HFFc6 (cell line): ENCODE results near the gene EDEM2. TPM values are rescaled to one million over a fixed set of nuclear protein-coding genes. Genes with fewer than 3 reads are reported as not detected.

Experiments
- DNase-seq: peaks from one replicate; pipeline ENCODE4 v3.0.0-alpha.2; 2018
- H3K27ac Mint-ChIP-seq: 2 replicates; pipeline ENCODE4 v1.8.0; 2020; ENCODE audit warnings: mild to moderate bottlenecking, mixed read lengths
- H3K27me3 Mint-ChIP-seq: 2 replicates; pipeline ENCODE4 v1.8.0; 2021; ENCODE audit warnings: mild to moderate bottlenecking, moderate library complexity, mixed read lengths; ENCODE audit not compliant: insufficient read depth
- H3K36me3 Mint-ChIP-seq: 2 replicates; pipeline ENCODE4 v1.8.0; 2021; ENCODE audit warnings: low read depth, mixed read lengths
- H3K4me1 Mint-ChIP-seq: 2 replicates; pipeline ENCODE4 v1.8.0; 2020; ENCODE audit warnings: low read depth, mixed read lengths
- H3K4me3 Mint-ChIP-seq: 2 replicates; pipeline ENCODE4 v1.8.0; 2020; ENCODE audit warnings: mild to moderate bottlenecking, moderate library complexity, mixed read lengths
- H3K9me3 Mint-ChIP-seq: 2 replicates; pipeline ENCODE4 v1.8.0; 2020; ENCODE audit warnings: mild to moderate bottlenecking, mixed read lengths
- CTCF ChIP-seq: fragments of 200-600 bp; sonication (generic); IDR thresholded peaks from 2 replicates; pipeline ENCODE4 v1.5.0; 2021; ENCODE audit warnings: antibody characterized with exemption, mild to moderate bottlenecking
- total RNA-seq, 6 experiments: library from RNA; stranded (reverse); fragmentation: NEBNext Ultra II Directional; extraction: Animal tissue kit (Norgen Biotek cat#: 25700); gene quantifications; 2 replicates in 1 of 6; 3 replicates in 5 of 6; pipeline ENCODE4 v1.2.3, GENCODE V29; 2021

The EDEM2 gene
- total RNA-seq, 6 experiments from 2014 or later: 29.5 to 33.3 (median 32.0) TPM

GRCh38 chr20:35111141-35111888, 35.8 kb downstream of the EDEM2 start:
- peak; percentile 92 for DNase-seq
- Mint-ChIP-seq H3K36me3 (peaks cover 10% of the 10 kb centered on the region), H3K9me3 (no peaks in the 10 kb centered on the region), H3K4me1 (peaks cover 52% of the 10 kb centered on the region), H3K27me3 (peaks cover 2% of the 10 kb centered on the region; the same call in 1 of the 2 replicates), H3K4me3 (peak overlapping the region; percentile 53), H3K27ac (peak overlapping the region; percentile 94)
- TF ChIP-seq CTCF: no peak

- no peak overlapping the region; the same call in 1 of the 2 replicates for H3K27ac Mint-ChIP-seq
- no peak overlapping the region for H3K4me3 Mint-ChIP-seq
- H3K36me3 Mint-ChIP-seq: no peaks in the 10 kb centered on the region
- no peak for TF ChIP-seq CTCF
- peaks cover 44% of the 10 kb centered on the region for H3K4me1 Mint-ChIP-seq
- DNase-seq: no peak
- H3K27me3 Mint-ChIP-seq: peaks cover 2% of the 10 kb centered on the region; the same call in 1 of the 2 replicates
- H3K9me3 Mint-ChIP-seq: no peaks in the 10 kb centered on the region
These were observed 38.2 kb downstream of the EDEM2 start for GRCh38 chr20:35108921-35109320.

GRCh38 chr20:35106827-35107380, 40.2 kb downstream of the EDEM2 start:
- DNase-seq: no peak
- TF ChIP-seq CTCF: no peak
- Mint-ChIP-seq H3K4me3 (no peak overlapping the region), H3K9me3 (no peaks in the 10 kb centered on the region), H3K27me3 (peaks cover 2% of the 10 kb centered on the region; the same call in 1 of the 2 replicates), H3K36me3 (no peaks in the 10 kb centered on the region), H3K27ac (no peak overlapping the region), H3K4me1 (peaks cover 33% of the 10 kb centered on the region)

GRCh38 chr20:35104685-35105295, 42.3 kb downstream of the EDEM2 start:
- Mint-ChIP-seq H3K36me3 (no peaks in the 10 kb centered on the region), H3K27ac (no peak overlapping the region), H3K4me1 (peaks cover 15% of the 10 kb centered on the region), H3K4me3 (no peak overlapping the region), H3K27me3 (no peaks in the 10 kb centered on the region), H3K9me3 (no peaks in the 10 kb centered on the region)
- no peak for DNase-seq
- TF ChIP-seq CTCF: no peak

- Mint-ChIP-seq H3K27me3 (no peaks in the 10 kb centered on the region; the same call in 1 of the 2 replicates), H3K36me3 (no peaks in the 10 kb centered on the region), H3K9me3 (no peaks in the 10 kb centered on the region), H3K4me1 (peaks cover 5% of the 10 kb centered on the region), H3K4me3 (no peak overlapping the region), H3K27ac (no peak overlapping the region)
- DNase-seq: no peak
- no peak for TF ChIP-seq CTCF
These were observed 45.5 kb downstream of the EDEM2 start for GRCh38 chr20:35101620-35102019.
